ENCODE measurements around the gene PALB2. TPM values are rescaled to one million over a fixed set of nuclear protein-coding genes. Genes with fewer than 3 reads are reported as not detected.
A peak's percentile ranks its signal among the peaks of the same experiment; 100 is the strongest.

The PALB2 gene
- polyA plus RNA-seq, 1 experiment: 6.5 TPM

GRCh38 chr16:23595246-23595950 is 45.7 kb downstream of the PALB2 start:
- Histone ChIP-seq H3K27ac (ENCODE audit: low read depth, low read length) (no peak overlapping the region), H3K27me3 (ENCODE audit: control insufficient read depth, insufficient read depth, low read length) (no peaks in the 10 kb centered on the region), H3K9me3 (ENCODE audit: control insufficient read depth, insufficient read depth, low read length) (no peaks in the 10 kb centered on the region), H3K4me3 (ENCODE audit: low read depth, low read length) (peak overlapping the region; percentile 77)
- CTCF ChIA-PET: no interaction called here
- DNase-seq (ENCODE audit: low read depth, low spot score): no peak
- TF ChIP-seq, protein P1, sequence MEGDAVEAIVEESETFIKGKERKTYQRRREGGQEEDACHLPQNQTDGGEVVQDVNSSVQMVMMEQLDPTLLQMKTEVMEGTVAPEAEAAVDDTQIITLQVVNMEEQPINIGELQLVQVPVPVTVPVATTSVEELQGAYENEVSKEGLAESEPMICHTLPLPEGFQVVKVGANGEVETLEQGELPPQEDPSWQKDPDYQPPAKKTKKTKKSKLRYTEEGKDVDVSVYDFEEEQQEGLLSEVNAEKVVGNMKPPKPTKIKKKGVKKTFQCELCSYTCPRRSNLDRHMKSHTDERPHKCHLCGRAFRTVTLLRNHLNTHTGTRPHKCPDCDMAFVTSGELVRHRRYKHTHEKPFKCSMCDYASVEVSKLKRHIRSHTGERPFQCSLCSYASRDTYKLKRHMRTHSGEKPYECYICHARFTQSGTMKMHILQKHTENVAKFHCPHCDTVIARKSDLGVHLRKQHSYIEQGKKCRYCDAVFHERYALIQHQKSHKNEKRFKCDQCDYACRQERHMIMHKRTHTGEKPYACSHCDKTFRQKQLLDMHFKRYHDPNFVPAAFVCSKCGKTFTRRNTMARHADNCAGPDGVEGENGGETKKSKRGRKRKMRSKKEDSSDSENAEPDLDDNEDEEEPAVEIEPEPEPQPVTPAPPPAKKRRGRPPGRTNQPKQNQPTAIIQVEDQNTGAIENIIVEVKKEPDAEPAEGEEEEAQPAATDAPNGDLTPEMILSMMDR (IDR thresholded peaks at IDR 0.05; ENCODE audit: low read depth, low read length): no peak
- POLR2A ChIA-PET: no interaction called here

GRCh38 chr16:23594186-23594585 is 46.9 kb downstream of the PALB2 start:
- Histone ChIP-seq H3K27me3 (ENCODE audit: control insufficient read depth, insufficient read depth, low read length) (no peaks in the 10 kb centered on the region), H3K4me3 (ENCODE audit: low read depth, low read length) (no peak overlapping the region), H3K9me3 (ENCODE audit: control insufficient read depth, insufficient read depth, low read length) (no peaks in the 10 kb centered on the region), H3K27ac (ENCODE audit: low read depth, low read length) (no peak overlapping the region)
- CTCF ChIA-PET: no interaction called here
- POLR2A ChIA-PET: no interaction called here
- TF ChIP-seq, protein P1 (IDR thresholded peaks at IDR 0.05; ENCODE audit: low read depth, low read length): no peak
- DNase-seq (ENCODE audit: low read depth, low spot score): no peak

DNA sequence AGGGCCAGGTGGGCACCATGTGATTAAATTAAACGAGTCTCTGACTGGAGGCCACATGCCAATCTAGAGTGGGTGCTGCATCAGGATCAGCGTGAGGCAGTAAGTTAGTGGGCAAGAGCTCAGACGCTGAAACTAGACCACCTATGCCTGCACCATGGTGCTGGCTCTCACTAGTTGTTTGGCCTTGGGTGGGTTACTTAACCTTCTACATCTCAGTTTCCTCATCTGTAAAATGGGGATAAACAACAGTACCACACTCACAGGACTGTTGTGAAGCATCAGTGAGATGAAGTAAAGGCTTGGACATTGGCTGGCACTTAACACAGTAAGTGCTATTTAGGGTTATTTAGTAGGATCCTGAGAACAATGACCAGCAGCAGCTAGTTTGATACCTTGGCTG is 50.9 kb downstream of the PALB2 start:
- TF ChIP-seq, protein P1 (IDR thresholded peaks at IDR 0.05; ENCODE audit: low read depth, low read length): no peak
- no peaks in the 10 kb centered on the region for H3K27me3 ChIP-seq (ENCODE audit: control insufficient read depth, insufficient read depth, low read length)
- H3K27ac ChIP-seq (ENCODE audit: low read depth, low read length): no peak overlapping the region
- no peaks in the 10 kb centered on the region for H3K9me3 ChIP-seq (ENCODE audit: control insufficient read depth, insufficient read depth, low read length)
- POLR2A ChIA-PET: no interaction called here
- CTCF ChIA-PET: no interaction called here
- H3K4me3 ChIP-seq (ENCODE audit: low read depth, low read length): no peak overlapping the region
- DNase-seq (ENCODE audit: low read depth, low spot score): no peak

DNA sequence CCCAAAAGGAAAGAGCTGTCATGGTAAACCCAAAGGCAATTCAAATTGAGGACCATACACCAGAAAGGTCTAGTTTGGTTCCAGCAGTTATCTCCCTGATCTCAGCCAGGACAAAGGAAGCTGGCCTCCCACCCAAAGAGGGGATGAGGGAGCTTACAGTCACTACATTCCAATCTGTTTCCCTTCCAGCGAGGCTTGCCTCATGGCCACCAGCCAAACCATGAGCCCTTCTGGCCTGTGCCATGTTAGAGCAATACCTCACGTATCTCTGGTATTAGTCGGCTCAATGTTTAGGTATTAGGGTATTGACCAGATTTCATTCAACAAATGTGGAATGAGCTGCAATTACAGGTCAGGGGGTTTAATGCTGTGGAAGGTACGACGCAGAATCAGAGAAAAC is 53.4 kb downstream of the PALB2 start:
- H3K27me3 ChIP-seq (ENCODE audit: control insufficient read depth, insufficient read depth, low read length): no peaks in the 10 kb centered on the region
- ChIA-PET CTCF (interaction anchor here (0.8 to 1.2 kb wide), 2 partner anchors 9 to 27 kb away, joined by 3 to 7 read pairs; partner anchors contain the start of gene NDUFAB1), POLR2A (interaction anchor here (0.5 to 0.9 kb wide), 4 partner anchors 19 to 83 kb away, joined by 3 to 7 read pairs (median 4); partner anchors contain the start of genes EARS2 and UBFD1)

More for the DNA sequence above, 53.4 kb downstream of the PALB2 start:
- Histone ChIP-seq H3K27ac (ENCODE audit: low read depth, low read length) (peak overlapping the region; percentile 93), H3K9me3 (ENCODE audit: control insufficient read depth, insufficient read depth, low read length) (no peaks in the 10 kb centered on the region), H3K4me3 (ENCODE audit: low read depth, low read length) (no peak overlapping the region)
- peak; percentile 91 for DNase-seq (ENCODE audit: low read depth, low spot score)
- TF ChIP-seq, protein P1 (IDR thresholded peaks at IDR 0.05; ENCODE audit: low read depth, low read length): no peak

Measured in AG04450 (cell line).